Stimulated activated CD8-positive, alpha-beta memory T cell treated with anti-CD3 and anti-CD28 coated beads, Interleukin-4, amount 100 ng/mL, for 4 hours (primary cell): Measurements from ENCODE around the gene PTPRJ.
A peak's percentile ranks its signal among the peaks of the same experiment; 100 is the strongest.
"Not testable (repeated sequence)": the region's sequence is repeated elsewhere in the genome, so short reads cannot be mapped to it uniquely, and the experiment has no call there.

ENCODE experiments used
- DNase-seq, 2 donors: peaks; one replicate each; pipeline ENCODE4 v3.0.0-alpha.2; 2020; ENCODE audit warnings: low read depth in 2 of 2, low spot score in 1 of 2

The PTPRJ gene

GRCh38 chr11:48161951-48162884 lies 181.9 kb downstream of the PTPRJ start:
- no peak for DNase-seq

- no peak for DNase-seq
Measured at GRCh38 chr11:48162885-48163268, 182.5 kb downstream of the PTPRJ start.

GRCh38 chr11:48163360-48164100 lies 183.2 kb downstream of the PTPRJ start:
- DNase-seq: no peak

GRCh38 chr11:48164836-48165235 lies 184.5 kb downstream of the PTPRJ start:
- DNase-seq: no peak

GRCh38 chr11:48165426-48165825 lies 185.1 kb downstream of the PTPRJ start:
- DNase-seq: no peak

- DNase-seq: no peak
Measured at GRCh38 chr11:48167380-48167779, 187.0 kb downstream of the PTPRJ start.

GRCh38 chr11:48168815-48169214 lies 188.5 kb downstream of the PTPRJ start:
- no peak for DNase-seq

GRCh38 chr11:48169259-48169658 lies 188.9 kb downstream of the PTPRJ start:
- DNase-seq: no peak

GRCh38 chr11:48169717-48170116 lies 189.4 kb downstream of the PTPRJ start:
- no peak for DNase-seq

GRCh38 chr11:48170241-48171233 lies 190.2 kb downstream of the PTPRJ start:
- no peak for DNase-seq

- peak in 1 of 2 donors; percentile 36 for DNase-seq
Measured at GRCh38 chr11:48172818-48173609, 192.7 kb downstream of the PTPRJ start.

- no peak for DNase-seq
Measured at GRCh38 chr11:48177661-48178060, 197.3 kb downstream of the PTPRJ start.

- DNase-seq: no peak
Measured at GRCh38 chr11:48180627-48181026, 200.3 kb downstream of the PTPRJ start.

- DNase-seq: no peak
Measured at GRCh38 chr11:48182860-48183526, 202.6 kb downstream of the PTPRJ start.

GRCh38 chr11:48184452-48184851 lies 204.1 kb downstream of the PTPRJ start:
- no peak for DNase-seq

GRCh38 chr11:48190906-48191654 lies 210.7 kb downstream of the PTPRJ start:
- DNase-seq: not testable (repeated sequence)

- DNase-seq: no peak
Measured at GRCh38 chr11:48193876-48194275, 213.5 kb downstream of the PTPRJ start.

- DNase-seq: no peak
Measured at GRCh38 chr11:48207881-48208280, 227.5 kb downstream of the PTPRJ start.

GRCh38 chr11:48210052-48210451 lies 229.7 kb downstream of the PTPRJ start:
- DNase-seq: no peak
